ENCODE data around the gene TMEM203.

- TF ChIP-seq CTCF (IDR thresholded peaks at IDR 0.05; ENCODE audit: insufficient read depth, low read length): no peak
- no peak for TF ChIP-seq POLR2AphosphoS5 (IDR thresholded peaks at IDR 0.05; ENCODE audit: low read depth)
- TF ChIP-seq REST (IDR thresholded peaks at IDR 0.05; ENCODE audit: insufficient replicate concordance, low read depth): no peak
- TF ChIP-seq GABPA (IDR thresholded peaks at IDR 0.05; ENCODE audit: low read depth): no peak
These were observed 11.1 kb downstream of the TMEM203 start for GRCh38 chr9:137194388-137194787.

Data from HL-60 (cell line).